ENCODE measurements around the gene COL18A1. TPM values are rescaled to one million over a fixed set of nuclear protein-coding genes. Genes with fewer than 3 reads are reported as not detected.
A peak's percentile ranks its signal among the peaks of the same experiment; 100 is the strongest.

COL18A1 gene
- total RNA-seq, 8 experiments from 2014 or later, result 1.6 to 341 (median 7.1) TPM

DNA sequence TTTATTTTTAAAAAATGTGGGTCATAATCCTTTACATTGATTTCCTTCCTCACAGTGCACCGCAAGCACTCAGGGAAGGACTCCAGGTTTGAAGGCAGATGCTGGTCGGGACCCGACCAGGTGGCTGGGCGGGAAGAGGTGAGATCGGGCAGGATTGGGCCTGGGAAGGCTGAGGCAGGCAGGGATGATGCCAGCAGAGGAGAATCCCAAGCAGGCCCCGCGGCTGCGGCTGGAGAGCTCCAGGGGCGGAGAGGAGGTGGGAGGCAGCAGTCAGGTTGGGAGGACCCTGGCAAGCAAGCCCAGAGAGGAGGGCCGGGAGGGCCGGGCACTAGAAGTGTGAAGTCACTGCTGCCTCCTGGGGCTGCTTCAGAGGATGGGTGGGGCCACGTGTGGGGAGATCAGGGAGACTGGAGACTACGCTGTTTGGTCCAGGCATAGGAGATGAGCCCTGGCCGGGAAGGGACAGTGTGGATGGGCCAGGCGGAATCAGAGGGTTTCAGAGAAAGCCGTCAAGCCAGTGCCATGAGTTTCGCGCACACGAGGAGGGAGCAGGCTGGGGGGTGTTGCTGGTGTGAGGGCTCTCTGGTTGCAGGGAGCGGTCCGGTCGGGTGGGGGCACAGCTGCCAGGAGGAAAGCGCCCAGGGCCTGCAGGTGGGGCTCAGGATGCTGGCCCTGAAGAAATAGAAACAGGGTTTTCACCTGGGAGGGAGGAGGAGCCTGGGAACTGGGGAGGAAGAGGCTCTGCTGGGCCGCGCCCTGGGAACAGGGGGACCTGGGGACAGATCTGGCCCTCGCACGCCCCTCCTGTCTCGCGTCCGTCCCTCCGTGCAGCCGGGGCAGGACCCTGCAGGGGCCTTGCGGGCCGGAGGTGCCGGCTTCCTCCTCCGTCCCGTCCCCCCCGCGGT lies 888 bp upstream of the COL18A1 start:
- Histone ChIP-seq H3K27ac (peak overlapping the region in 1 of 2 donors; percentile 64), H3K4me3 (peak overlapping the region; percentile 45 to 64 (median 52)), H3K4me1 (replicated peaks in 1 of 2) (peaks cover 23 to 42% of the 10 kb centered on the region in 2 donors)
- 0 to 100% (median 46%) methylated on average over 1 to 20 of the region's 39 CpGs; no CpG with 5 or more reads in 3 of the 10 experiments for WGBS, 10 experiments
- ATAC-seq (replicated peaks in 6 of 8), result peak; percentile 47 to 75 (median 64)
- in situ Hi-C loops (cut with MboI; ENCODE audit: low pct_unique_long_range_greater_than_20kb in 2 of 9, low sequenced_read_pairs in 9 of 9, unreplicated experiment in 9 of 9), result no loop called here

DNA sequence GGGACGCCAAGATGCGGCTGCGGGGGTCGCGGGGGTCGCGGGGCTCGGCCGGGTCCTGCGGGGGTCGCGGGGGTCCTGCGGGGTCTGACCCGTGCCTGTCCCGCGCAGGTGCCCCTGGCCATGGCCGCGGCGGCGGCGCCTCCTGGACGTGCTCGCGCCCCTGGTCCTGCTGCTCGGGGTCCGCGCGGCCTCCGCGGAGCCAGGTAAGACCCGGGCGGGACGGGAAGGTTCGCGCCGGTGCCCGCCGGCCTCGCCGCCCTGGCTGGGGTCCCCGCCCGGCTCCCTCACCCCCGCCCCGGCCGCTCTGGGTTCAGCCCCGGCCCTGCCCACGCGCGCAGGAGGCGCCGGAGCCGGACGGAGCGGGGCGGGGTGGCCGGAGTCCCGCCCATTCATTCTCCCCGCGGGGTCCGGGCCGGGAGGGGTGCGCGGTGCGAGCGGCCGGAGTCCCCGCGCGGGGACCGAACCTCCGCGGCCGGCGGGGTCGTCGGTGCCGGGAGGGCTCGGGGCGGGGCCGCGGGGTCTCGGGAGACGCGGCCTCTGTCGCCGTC lies 380 bp downstream of the COL18A1 start:
- no CpG with 5 or more reads among the region's 86 CpGs for WGBS, 10 experiments
- Histone ChIP-seq H3K4me3 (peak overlapping the region; percentile 45 to 64 (median 52)), H3K27ac (no peak overlapping the region), H3K4me1 (replicated peaks in 1 of 2) (peaks cover 35 to 51% of the 10 kb centered on the region in 2 donors)
- ATAC-seq (replicated peaks in 6 of 8), result peak; percentile 26 to 73 (median 44)
- in situ Hi-C loops (cut with MboI; ENCODE audit: low pct_unique_long_range_greater_than_20kb in 2 of 9, low sequenced_read_pairs in 9 of 9, unreplicated experiment in 9 of 9), result no loop called here

DNA sequence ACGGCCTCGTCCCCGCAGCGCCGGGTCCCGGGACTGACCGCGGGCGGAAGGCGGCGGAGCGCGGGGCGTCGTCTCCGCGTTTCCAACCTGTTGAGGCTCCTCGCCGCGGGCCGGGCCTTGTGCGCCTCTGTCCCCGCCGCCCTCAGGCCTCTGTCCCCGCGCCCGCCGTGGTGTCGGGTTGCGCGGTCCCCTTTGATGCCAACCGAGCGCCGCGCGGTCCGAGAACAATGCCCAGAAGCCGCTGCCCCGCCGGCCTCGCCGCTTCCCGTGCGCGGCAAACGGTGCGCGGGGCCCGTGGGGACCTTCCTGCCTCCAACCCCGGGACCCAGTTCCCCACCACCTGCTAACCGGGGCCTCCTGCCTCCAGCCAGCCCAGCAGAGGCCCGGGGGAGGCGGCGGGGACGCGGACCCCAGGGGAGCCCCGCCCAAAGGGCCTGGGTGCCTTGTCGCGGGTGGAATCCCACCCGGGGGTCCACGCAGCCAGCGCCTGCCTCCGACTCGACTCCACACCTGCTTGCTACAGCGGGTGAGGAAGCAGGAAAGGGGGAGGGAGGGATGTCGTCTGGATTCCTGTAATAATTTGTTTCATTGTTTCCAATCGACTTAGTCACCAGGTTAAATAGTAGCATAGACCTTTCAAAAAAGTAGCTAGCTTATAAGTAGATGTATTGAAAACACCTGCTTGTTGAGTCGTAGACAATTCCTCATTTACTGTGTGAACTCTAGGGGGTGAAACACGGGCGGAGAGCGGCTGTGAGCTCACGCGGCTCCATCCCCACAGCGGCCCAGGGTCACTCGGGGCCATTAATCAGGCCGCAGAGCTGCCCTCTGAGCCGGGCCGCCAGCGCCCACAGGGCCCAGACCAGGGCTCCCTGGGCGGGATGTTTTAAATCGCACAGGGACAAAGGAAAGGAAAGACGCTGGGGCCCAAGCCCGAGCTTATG lies 1.1 kb downstream of the COL18A1 start:
- peak in 6 of 8 experiments; percentile 9 to 17 (median 10) for ATAC-seq (replicated peaks in 6 of 8)
- H3K4me1 ChIP-seq (replicated peaks in 1 of 2), result peaks cover 39 to 58% of the 10 kb centered on the region in 2 donors
- H3K27ac ChIP-seq, result no peak overlapping the region
- peak overlapping the region; percentile 45 to 64 (median 52) for H3K4me3 ChIP-seq
- in situ Hi-C loops (cut with MboI; ENCODE audit: low pct_unique_long_range_greater_than_20kb in 2 of 9, low sequenced_read_pairs in 9 of 9, unreplicated experiment in 9 of 9), result no loop called here
- WGBS, 10 experiments, result 0 to 100% (median 11%) methylated on average over 2 to 14 of the region's 83 CpGs; no CpG with 5 or more reads in 2 of the 10 experiments

DNA sequence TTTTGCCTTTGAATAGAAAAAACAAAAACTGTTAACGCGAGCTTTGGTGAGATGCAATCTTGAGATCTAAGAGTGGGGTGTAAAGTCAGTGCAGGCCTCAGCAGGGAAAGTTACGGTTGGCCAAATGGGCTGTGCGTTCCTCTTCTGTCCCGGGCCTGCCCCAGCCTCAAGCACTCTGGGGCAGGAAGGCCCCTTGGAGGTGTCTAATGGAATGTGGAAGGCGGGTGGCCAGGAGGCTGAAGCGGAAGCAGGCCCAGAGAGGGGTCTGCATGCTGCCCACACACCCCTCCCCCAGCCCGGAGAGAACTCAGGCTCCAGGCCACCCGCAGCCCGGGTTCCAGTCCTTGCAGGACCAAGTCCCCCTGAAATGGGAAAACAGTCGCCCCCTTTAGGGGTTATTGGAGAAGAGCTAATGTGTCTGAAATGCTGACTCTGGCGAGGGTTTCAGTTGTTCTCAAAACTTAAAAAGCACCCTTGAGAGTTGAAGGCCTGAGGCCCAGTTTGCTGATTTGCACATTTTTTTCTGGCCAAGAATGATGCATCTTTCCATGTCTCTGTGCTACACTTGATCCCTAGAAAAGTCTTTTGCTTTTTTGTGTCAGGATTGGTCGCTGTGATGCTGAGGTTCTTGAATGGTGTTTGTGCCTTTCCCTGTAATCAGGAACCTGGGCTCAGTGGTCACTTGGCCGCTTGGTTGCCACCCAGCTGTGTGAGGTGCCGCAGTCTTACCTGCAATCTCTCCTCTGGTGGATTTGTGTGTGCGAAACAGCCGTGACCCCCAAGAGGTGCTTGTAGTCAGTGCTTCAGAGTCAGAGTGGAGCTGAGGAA lies 2.0 kb downstream of the COL18A1 start:
- H3K4me1 ChIP-seq (replicated peaks in 1 of 2), result peaks cover 39 to 61% of the 10 kb centered on the region in 2 donors
- no peak overlapping the region for H3K27ac ChIP-seq
- 26 to 94% (median 67%) methylated on average over 1 to 6 of the region's 17 CpGs; no CpG with 5 or more reads in 4 of the 10 experiments for WGBS, 10 experiments
- peak overlapping the region in 3 of 5 donors; percentile 52 to 64 (median 57) for H3K4me3 ChIP-seq
- no peak for ATAC-seq (replicated peaks in 6 of 8)
- in situ Hi-C loops (cut with MboI; ENCODE audit: low pct_unique_long_range_greater_than_20kb in 2 of 9, low sequenced_read_pairs in 9 of 9, unreplicated experiment in 9 of 9), result no loop called here

DNA sequence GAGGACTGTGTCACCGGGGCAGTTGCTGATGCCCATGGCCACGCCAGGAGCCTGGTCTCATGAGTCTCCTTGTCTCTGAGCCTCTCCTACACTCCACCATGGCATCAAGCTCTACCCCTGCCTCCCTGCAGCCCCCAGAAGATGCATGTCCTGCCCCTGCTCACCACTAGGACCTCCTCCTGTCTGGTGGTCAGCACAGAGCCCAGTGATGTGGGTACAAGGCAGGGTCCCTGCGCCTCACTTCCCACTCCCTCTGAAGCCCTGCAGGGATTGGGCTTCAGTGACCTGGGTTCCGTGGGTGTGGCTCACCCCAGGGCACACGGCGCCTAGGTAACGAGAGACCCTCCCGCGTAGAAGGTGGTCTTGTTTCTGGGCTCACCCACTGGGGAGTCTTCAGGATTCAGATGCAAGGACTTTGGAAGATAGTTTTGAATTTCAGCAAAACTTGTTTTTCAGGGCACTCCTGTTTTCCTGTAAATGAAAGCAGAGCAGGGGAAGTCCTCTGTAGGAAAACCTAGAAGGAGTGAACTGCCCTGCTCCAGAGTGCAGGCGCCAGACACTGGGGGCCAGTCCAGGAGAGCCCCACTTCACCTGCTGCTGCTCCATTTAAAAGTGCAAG lies 2.8 kb downstream of the COL18A1 start:
- ATAC-seq (replicated peaks in 6 of 8), result no peak
- peaks cover 40 to 61% of the 10 kb centered on the region in 2 donors for H3K4me1 ChIP-seq (replicated peaks in 1 of 2)
- no peak overlapping the region for H3K4me3 ChIP-seq
- 60 to 100% (median 100%) methylated on average over 1 to 5 of the region's 10 CpGs; no CpG with 5 or more reads in 2 of the 10 experiments for WGBS, 10 experiments
- in situ Hi-C loops (cut with MboI; ENCODE audit: low pct_unique_long_range_greater_than_20kb in 2 of 9, low sequenced_read_pairs in 9 of 9, unreplicated experiment in 9 of 9), result no loop called here
- H3K27ac ChIP-seq, result no peak overlapping the region

DNA sequence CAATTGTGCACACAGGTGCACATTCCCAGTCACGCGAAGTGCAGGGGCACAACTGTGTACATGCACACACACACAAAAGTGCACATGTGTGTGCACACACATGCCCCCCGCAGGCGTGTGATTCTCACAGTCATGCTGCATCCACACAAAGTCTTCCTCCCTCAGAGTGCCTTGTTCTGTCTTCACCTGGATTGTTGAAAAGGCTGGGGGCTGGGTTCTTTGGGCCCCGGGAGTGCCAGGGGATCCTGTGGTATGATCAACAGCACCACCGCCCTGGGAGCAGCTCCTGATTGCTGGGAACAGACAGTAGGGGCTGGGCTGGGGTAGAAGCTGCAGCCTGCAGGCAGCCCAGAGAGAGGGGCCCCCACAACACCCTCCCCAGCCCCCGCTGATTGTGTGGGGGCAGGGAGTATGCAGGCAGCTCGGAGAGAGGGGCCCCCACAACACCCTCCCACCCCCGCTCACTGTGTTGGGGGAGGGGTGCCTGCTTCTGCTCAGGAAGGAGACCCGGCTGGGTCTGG lies 3.4 kb downstream of the COL18A1 start:
- in situ Hi-C loops (cut with MboI; ENCODE audit: low pct_unique_long_range_greater_than_20kb in 2 of 9, low sequenced_read_pairs in 9 of 9, unreplicated experiment in 9 of 9), result no loop called here
- 29 to 69% methylated on average over 1 to 3 of the region's 10 CpGs; no CpG with 5 or more reads in 8 of the 10 experiments for WGBS, 10 experiments
- Histone ChIP-seq H3K4me3 (no peak overlapping the region), H3K4me1 (replicated peaks in 1 of 2) (peaks cover 46 to 66% of the 10 kb centered on the region in 2 donors), H3K27ac (no peak overlapping the region)
- ATAC-seq (replicated peaks in 6 of 8), result no peak

DNA sequence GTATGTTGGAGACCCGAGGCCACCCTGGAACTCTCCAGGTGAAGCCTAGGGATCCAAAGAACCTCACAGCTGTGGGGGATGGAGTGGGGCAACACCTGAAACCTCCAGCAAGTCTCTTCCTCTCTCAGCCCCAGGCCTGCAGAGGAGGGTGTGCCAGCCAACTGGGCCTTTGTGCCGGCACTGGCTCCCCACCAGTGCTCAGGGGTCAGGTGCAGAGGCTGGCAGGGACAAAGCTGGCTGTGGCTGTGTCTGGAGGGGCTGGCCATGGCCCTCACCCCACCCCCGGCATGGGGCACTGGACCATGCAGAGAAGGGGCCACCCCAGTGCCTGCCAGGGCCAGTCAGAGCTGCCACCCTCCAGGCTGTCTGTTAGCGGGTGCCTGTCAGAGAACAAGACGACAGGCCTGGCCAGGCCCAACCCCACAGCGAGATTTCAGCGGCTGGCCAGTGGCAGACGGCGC lies 3.9 kb downstream of the COL18A1 start:
- Histone ChIP-seq H3K27ac (no peak overlapping the region), H3K4me3 (no peak overlapping the region), H3K4me1 (replicated peaks in 1 of 2) (peaks cover 51 to 69% of the 10 kb centered on the region in 2 donors)
- 71 to 82% methylated on average over 5 to 6 of the region's 9 CpGs; no CpG with 5 or more reads in 8 of the 10 experiments for WGBS, 10 experiments
- in situ Hi-C loops (cut with MboI; ENCODE audit: low pct_unique_long_range_greater_than_20kb in 2 of 9, low sequenced_read_pairs in 9 of 9, unreplicated experiment in 9 of 9), result no loop called here
- ATAC-seq (replicated peaks in 6 of 8), result no peak

DNA sequence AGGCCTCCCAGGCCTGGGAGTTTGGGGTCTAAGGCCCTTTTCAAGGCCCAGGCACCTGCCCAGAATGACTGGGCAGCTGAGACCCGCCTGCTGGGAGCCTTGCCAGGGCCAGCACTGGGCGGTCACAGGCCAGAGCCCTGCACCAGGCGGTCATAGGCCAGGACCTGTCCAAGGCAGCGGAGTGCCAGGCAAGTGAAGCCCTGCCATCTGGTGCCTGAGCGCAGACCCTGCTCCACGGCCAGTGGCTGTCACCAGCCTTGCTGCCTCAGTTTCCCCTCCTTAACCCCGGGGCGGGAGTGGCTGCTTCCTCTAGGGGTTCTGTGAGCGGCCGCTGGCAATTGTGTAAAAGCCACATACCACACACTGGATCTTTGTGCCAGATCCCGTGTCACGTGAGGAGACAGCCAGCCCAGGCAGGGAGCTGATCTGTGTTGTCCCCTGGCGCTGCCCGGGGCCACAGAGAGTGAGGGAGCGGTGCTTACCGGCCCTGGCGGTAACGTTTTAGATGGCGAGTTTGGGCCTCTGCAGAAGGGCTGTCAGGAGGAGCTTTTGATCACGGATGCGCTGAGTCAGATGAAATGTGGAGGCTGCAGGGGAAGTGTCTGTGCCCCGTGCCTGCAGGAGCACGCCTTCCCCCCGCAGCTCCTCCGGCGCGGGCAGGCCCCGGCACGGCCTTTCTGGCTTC lies 4.6 kb downstream of the COL18A1 start:
- no peak overlapping the region for H3K27ac ChIP-seq
- in situ Hi-C loops (cut with MboI; ENCODE audit: low pct_unique_long_range_greater_than_20kb in 2 of 9, low sequenced_read_pairs in 9 of 9, unreplicated experiment in 9 of 9), result no loop called here
- no peak overlapping the region for H3K4me3 ChIP-seq
- WGBS, 10 experiments, result 53 to 90% (median 73%) methylated on average over 1 to 18 of the region's 29 CpGs; no CpG with 5 or more reads in 4 of the 10 experiments
- ATAC-seq (replicated peaks in 6 of 8), result peak in 5 of 8 experiments; percentile 2 to 25 (median 14)
- H3K4me1 ChIP-seq (replicated peaks in 1 of 2), result peaks cover 58 to 69% of the 10 kb centered on the region in 2 donors

DNA sequence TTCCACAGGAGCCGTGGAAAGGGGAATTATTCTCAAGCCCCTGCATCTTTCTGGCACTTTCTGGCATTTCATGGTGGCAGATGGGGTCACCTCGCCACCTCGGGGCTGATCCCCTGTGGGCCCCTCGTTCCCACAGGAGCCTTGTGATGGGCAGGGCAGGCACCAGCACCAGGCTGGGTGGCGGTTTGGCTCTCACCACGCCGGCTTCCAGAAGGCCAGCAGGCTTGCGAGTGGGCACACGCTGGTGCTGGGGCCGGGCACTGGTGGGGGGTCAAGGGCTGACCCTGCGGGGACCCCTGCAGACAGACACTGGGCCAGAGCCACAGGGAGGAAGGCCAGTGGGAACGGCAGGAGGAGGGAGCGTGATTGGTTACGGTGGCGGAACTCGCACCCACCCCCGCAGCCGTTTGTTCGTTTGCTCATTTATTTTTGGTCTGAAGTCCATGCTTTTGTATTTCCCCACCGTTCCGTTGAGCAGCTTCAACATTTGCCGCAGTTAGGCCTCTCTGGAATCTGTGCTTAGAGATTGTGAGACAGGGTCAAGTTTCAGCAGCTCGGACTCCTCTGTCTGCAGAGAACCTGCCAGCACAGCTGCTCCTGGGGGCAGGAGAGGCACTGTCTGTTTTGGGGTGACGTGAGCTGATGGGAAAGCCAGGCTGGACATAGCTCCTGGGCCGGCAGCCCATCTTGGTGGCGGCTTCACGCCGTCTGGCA lies 5.3 kb downstream of the COL18A1 start:
- WGBS, 10 experiments, result 51 to 71% (median 51%) methylated on average over 4 to 20 of the region's 28 CpGs; no CpG with 5 or more reads in 7 of the 10 experiments
- Histone ChIP-seq H3K4me3 (no peak overlapping the region), H3K4me1 (replicated peaks in 1 of 2) (peaks cover 62 to 68% of the 10 kb centered on the region in 2 donors), H3K27ac (no peak overlapping the region)
- in situ Hi-C loops (cut with MboI; ENCODE audit: low pct_unique_long_range_greater_than_20kb in 2 of 9, low sequenced_read_pairs in 9 of 9, unreplicated experiment in 9 of 9), result no loop called here
- ATAC-seq (replicated peaks in 6 of 8), result no peak

DNA sequence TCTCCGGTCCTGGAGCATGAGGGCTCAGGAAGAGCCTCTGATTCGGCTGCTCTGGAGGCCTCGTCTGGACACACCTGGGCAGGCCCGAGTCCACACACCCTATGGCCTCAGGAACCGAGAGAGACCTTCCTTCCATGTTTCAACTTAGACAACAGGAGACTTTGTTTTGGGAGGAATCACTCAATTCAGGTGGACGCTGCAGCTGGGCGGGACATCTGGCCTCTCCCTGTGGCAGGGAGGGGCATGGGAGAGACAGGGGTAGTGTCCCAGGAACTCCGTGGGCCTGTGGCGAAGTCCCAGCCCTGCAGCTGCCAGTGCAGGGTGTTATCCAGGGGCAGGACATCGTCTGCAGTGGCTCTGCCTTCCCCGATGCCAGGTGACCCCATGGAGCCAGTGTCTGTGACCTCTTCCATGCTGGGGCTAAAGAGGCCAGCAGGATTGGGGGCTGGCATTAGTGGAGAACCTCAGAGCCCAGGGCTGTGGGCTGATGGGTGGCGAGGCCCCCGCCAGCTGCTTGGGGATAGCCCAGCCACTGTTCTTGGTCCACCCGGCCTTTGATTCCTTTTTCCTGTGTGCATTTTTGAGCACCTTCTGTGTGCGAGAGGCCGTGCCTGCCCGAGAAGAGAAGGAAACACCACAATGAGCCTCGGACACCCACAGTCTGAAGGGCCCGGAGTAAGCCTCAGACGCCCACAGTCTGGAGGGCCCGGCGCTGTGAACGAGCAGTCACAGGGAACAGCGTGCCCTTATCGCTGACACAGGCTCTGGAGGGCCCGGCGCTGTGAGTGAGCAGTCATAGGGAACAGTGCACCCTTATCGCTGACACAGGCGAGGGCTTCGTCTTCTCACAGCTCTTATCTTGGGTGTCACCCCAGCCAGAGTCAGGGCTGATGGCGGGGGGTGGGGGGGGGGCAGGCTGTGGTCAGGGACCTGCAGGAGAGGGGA lies 6.2 kb downstream of the COL18A1 start:
- ATAC-seq (replicated peaks in 6 of 8), result no peak
- no peak overlapping the region for H3K27ac ChIP-seq
- H3K4me3 ChIP-seq, result no peak overlapping the region
- peaks cover 59 to 66% of the 10 kb centered on the region in 2 donors for H3K4me1 ChIP-seq (replicated peaks in 1 of 2)
- in situ Hi-C loops (cut with MboI; ENCODE audit: low pct_unique_long_range_greater_than_20kb in 2 of 9, low sequenced_read_pairs in 9 of 9, unreplicated experiment in 9 of 9), result no loop called here
- WGBS, 10 experiments, result 67 to 81% (median 70%) methylated on average over 2 to 6 of the region's 31 CpGs; no CpG with 5 or more reads in 7 of the 10 experiments
